ENCODE data around the gene EFCAB8. TPM values are rescaled to one million over a fixed set of nuclear protein-coding genes. Genes with fewer than 3 reads are reported as not detected.
A peak's percentile ranks its signal among the peaks of the same experiment; 100 is the strongest.

EFCAB8 gene
- total RNA-seq, 1 experiment from 2014 or later, result 0.09 TPM

GRCh38 chr20:32891491-32891890 is 32.8 kb downstream of the EFCAB8 start:
- no peak overlapping the region for H3K18ac ChIP-seq (ENCODE audit: insufficient read length, low read depth, low read length)
- no peak overlapping the region for H3K56ac ChIP-seq (ENCODE audit: insufficient read length, low read depth, low read length)
- no peaks in the 10 kb centered on the region for H3K4me1 ChIP-seq (ENCODE audit: insufficient read depth, low read length)
- no CpG with 5 or more reads among the region's 8 CpGs for WGBS (ENCODE audit: extremely low coverage, insufficient read length, low lambda C conversion rate)
- Mint-ChIP-seq H3K36me3 (ENCODE audit: insufficient read depth in 1 of 3, low read depth in 3 of 3) (no peaks in the 10 kb centered on the region; a peak in 1 of 7 replicates), H3K27me3 (ENCODE audit: low read depth) (no peaks in the 10 kb centered on the region), H3K4me1 (peaks cover 20 to 21% of the 10 kb centered on the region in 2 experiments), H3K9me3 (no peaks in the 10 kb centered on the region), H3K4me3 (no peak overlapping the region), H3K27ac (peak overlapping the region in 1 of 3 experiments; percentile 56; a peak in 2 of 7 replicates)
- H3K23me2 ChIP-seq (ENCODE audit: insufficient read length, low read depth, low read length, poor library complexity, severe bottlenecking), result no peaks in the 10 kb centered on the region
- no peak overlapping the region for H4K5ac ChIP-seq (ENCODE audit: insufficient read length, low read depth, low read length)
- H2AK5ac ChIP-seq (ENCODE audit: insufficient read length, low read length), result no peak overlapping the region
- H2BK12ac ChIP-seq (ENCODE audit: insufficient read length, low read depth, low read length), result no peak overlapping the region
- no peak overlapping the region for H3K4ac ChIP-seq (ENCODE audit: low read depth, low read length)
- no peaks in the 10 kb centered on the region for H3K79me2 ChIP-seq (ENCODE audit: insufficient read depth, low read length)
- no peaks in the 10 kb centered on the region for H3K9me3 ChIP-seq (ENCODE audit: control insufficient read depth, low read depth, low read length)
- no peak overlapping the region for H3K4me2 ChIP-seq (ENCODE audit: insufficient read depth, insufficient read length, low read length)
- no peak overlapping the region for H3K9ac ChIP-seq (ENCODE audit: extremely low read depth, insufficient read length, low read length)
- no peak overlapping the region for H3T11ph ChIP-seq (ENCODE audit: low read length)
- no peak overlapping the region for H3K23ac ChIP-seq (ENCODE audit: insufficient read length, low read depth, low read length)
- H2AFZ ChIP-seq (ENCODE audit: low read length), result no peak overlapping the region
- no peaks in the 10 kb centered on the region for H4K20me1 ChIP-seq (ENCODE audit: control insufficient read depth, insufficient read depth, insufficient read length)
- H4K8ac ChIP-seq (replicated peaks; ENCODE audit: insufficient read length, low read depth, low read length), result no peak overlapping the region
- H3K27me3 ChIP-seq (ENCODE audit: insufficient read depth, low read length), result no peaks in the 10 kb centered on the region
- no peak overlapping the region for H3K14ac ChIP-seq (ENCODE audit: insufficient read depth, low read length)
- no peak overlapping the region for H2BK120ac ChIP-seq (ENCODE audit: low read depth, low read length, poor library complexity, severe bottlenecking)
- no peak overlapping the region for H2BK5ac ChIP-seq (ENCODE audit: insufficient read length, low read length)
- no peak overlapping the region for H2BK15ac ChIP-seq (ENCODE audit: low read depth, low read length)
- no peak overlapping the region for H3K27ac ChIP-seq (ENCODE audit: insufficient read length, low read depth, low read length)
- DNase-seq, result no peak
- no peaks in the 10 kb centered on the region for H3K79me1 ChIP-seq (ENCODE audit: insufficient read depth, low read depth, low read length, poor library complexity, severe bottlenecking)
- no peak overlapping the region for H4K91ac ChIP-seq (ENCODE audit: insufficient read length, low read depth, low read length)
- H2BK20ac ChIP-seq (ENCODE audit: low read depth, low read length, poor library complexity, severe bottlenecking), result no peak overlapping the region
- TF ChIP-seq, protein P1, sequence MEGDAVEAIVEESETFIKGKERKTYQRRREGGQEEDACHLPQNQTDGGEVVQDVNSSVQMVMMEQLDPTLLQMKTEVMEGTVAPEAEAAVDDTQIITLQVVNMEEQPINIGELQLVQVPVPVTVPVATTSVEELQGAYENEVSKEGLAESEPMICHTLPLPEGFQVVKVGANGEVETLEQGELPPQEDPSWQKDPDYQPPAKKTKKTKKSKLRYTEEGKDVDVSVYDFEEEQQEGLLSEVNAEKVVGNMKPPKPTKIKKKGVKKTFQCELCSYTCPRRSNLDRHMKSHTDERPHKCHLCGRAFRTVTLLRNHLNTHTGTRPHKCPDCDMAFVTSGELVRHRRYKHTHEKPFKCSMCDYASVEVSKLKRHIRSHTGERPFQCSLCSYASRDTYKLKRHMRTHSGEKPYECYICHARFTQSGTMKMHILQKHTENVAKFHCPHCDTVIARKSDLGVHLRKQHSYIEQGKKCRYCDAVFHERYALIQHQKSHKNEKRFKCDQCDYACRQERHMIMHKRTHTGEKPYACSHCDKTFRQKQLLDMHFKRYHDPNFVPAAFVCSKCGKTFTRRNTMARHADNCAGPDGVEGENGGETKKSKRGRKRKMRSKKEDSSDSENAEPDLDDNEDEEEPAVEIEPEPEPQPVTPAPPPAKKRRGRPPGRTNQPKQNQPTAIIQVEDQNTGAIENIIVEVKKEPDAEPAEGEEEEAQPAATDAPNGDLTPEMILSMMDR (conservative IDR thresholded peaks at IDR 0.05), result no peak

Measured in H9 (cell line).